ENCODE measurements around the gene GIMAP8.

The GIMAP8 gene

DNA sequence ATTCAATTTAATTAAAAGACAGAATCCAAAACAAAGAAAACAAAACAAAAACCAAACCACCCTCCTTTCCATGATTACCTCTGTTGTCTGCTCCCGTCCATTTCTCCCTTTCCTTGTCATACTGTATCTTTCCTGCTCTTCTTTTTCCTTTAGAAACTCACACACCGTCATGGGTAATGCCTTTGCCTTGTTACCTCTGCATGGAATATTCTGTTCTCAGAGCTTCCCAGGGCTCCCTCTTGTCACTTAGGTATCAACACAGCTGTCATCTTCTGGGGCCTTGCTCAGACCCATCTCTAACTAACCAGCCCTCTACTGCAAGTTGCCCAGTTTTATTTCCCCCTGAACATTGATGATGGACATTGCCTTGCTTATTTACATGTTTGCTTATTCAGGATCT lies 30.2 kb upstream of the GIMAP8 start:
- TF ChIP-seq, protein P1, sequence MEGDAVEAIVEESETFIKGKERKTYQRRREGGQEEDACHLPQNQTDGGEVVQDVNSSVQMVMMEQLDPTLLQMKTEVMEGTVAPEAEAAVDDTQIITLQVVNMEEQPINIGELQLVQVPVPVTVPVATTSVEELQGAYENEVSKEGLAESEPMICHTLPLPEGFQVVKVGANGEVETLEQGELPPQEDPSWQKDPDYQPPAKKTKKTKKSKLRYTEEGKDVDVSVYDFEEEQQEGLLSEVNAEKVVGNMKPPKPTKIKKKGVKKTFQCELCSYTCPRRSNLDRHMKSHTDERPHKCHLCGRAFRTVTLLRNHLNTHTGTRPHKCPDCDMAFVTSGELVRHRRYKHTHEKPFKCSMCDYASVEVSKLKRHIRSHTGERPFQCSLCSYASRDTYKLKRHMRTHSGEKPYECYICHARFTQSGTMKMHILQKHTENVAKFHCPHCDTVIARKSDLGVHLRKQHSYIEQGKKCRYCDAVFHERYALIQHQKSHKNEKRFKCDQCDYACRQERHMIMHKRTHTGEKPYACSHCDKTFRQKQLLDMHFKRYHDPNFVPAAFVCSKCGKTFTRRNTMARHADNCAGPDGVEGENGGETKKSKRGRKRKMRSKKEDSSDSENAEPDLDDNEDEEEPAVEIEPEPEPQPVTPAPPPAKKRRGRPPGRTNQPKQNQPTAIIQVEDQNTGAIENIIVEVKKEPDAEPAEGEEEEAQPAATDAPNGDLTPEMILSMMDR (IDR thresholded peaks at IDR 0.05; ENCODE audit: low read depth, low read length): no peak
- in situ Hi-C loops (cut with HindIII; ENCODE audit: low sequenced_read_pairs): no loop called here
- H3K4me3 ChIP-seq (ENCODE audit: low read depth, low read length): no peak overlapping the region
- no peak for DNase-seq (ENCODE audit: low read depth, low spot score)

DNA sequence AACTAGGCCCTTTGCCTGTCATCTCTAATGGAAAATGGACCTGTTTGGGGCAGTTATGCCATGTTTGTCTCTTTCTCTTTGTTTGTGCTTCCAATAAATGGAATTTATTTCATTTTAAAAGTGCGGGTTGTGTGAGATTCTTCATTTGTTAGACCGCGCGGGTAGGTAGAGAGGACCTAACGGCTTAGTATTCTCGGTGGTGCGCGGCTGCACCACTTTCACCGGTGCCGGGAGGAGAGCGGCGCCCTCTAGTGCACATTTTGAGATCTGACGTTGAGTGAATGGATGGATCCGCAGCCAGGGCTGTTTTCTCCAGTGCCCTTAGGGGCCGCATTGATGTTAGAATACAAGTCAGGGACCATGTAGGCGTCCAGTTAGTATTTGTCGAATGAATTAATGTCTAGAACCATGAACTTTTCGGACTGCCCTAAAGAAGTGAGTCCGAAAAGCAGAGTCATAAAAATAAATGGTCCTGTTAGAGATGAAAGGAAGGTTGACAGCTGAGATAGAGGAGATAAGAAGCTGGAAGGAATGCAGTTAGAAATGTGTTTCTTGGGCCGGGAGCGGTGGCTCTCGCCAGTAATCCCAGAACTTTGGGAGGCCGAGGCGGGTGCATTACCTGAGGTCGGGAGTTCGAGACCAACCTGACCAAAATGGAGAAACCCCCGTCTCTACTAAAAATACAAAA lies 29.3 kb upstream of the GIMAP8 start:
- TF ChIP-seq, protein P1 (IDR thresholded peaks at IDR 0.05; ENCODE audit: low read depth, low read length): peak; percentile 81
- no peak overlapping the region for H3K4me3 ChIP-seq (ENCODE audit: low read depth, low read length)
- in situ Hi-C loops (cut with HindIII; ENCODE audit: low sequenced_read_pairs): no loop called here
- DNase-seq (ENCODE audit: low read depth, low spot score): peak; percentile 78

DNA sequence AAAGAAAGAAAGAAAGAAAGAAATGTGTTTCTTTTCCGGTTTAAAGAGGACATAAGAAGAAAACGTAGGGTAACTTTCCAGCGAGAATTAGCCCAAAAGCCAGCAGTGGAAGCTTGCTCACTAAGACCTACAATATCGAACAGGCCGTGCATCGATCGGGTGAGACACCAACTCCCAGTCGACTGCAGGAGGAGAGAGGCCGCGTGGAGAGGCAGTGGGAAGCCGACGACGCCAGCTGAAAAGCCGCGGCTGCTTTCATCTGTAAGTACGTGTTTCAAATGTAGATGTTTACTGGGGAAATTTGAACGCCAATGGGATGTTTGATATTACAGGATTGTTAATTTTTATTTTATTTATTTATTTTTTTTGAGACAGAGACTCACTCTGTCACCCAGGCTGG lies 28.6 kb upstream of the GIMAP8 start:
- in situ Hi-C loops (cut with HindIII; ENCODE audit: low sequenced_read_pairs): no loop called here
- DNase-seq (ENCODE audit: low read depth, low spot score): no peak
- H3K4me3 ChIP-seq (ENCODE audit: low read depth, low read length): no peak overlapping the region
- TF ChIP-seq, protein P1 (IDR thresholded peaks at IDR 0.05; ENCODE audit: low read depth, low read length): no peak

DNA sequence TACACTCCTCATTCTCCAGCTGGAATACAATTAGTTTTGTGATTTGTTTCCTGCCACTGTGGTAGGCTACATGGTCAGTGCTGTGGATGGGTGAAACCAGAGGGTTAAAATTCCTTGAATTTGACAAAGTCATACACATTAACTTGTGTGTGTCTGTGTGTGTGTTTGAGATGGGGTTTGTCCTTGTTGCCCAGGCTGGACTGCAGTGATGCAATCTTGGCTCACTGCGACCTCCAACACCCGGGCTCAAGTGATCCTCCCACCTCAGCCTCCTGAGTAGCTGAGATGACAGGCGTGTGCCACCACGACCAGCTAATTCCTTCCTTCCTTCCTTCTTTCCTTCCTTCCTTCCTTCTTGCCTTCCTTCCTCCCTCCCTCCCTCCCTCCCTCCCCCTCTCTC lies 24.8 kb upstream of the GIMAP8 start:
- no peak for DNase-seq (ENCODE audit: low read depth, low spot score)
- no peak overlapping the region for H3K4me3 ChIP-seq (ENCODE audit: low read depth, low read length)
- in situ Hi-C loops (cut with HindIII; ENCODE audit: low sequenced_read_pairs): no loop called here
- TF ChIP-seq, protein P1 (IDR thresholded peaks at IDR 0.05; ENCODE audit: low read depth, low read length): no peak

DNA sequence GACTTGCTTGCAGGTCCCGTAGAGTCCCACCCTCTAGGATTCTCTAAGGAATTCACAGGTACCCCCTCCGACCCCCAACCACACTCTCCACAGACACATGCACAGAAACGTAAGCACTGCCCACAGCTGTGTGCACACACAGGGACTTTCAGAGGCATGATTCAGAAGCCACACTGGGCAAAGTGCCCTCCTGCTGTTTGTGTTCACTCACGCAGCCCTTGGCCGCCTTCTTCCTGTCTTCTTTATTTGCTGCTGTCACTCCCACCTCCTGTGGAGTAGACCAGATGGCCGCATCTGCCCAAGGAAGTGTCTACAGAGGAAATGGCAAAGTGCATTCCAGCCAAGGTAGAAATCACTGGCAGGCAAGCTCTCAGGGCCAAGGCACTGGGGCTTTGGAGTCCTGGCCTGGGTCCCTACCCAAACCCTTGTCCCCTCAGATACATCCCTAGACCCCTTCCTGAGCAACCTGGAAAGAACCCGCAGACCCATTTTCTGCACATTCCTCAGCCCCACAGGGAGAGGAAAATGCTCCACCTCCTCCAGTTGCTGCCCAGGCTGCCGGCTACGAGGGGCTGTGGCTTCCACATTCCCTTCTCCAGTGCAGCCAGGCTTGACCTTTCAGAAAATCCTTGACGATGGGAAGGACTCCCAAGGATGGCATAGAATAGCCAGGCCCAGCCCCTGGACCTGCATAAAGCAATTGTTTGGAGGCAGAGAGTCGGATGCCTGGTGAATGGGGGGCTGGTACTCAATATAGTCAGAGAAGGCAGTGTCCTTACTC lies 21.6 kb upstream of the GIMAP8 start:
- TF ChIP-seq, protein P1 (IDR thresholded peaks at IDR 0.05; ENCODE audit: low read depth, low read length): peak; percentile 4
- no peak overlapping the region for H3K4me3 ChIP-seq (ENCODE audit: low read depth, low read length)
- peak; percentile 87 for DNase-seq (ENCODE audit: low read depth, low spot score)
- in situ Hi-C loops (cut with HindIII; ENCODE audit: low sequenced_read_pairs): no loop called here

DNA sequence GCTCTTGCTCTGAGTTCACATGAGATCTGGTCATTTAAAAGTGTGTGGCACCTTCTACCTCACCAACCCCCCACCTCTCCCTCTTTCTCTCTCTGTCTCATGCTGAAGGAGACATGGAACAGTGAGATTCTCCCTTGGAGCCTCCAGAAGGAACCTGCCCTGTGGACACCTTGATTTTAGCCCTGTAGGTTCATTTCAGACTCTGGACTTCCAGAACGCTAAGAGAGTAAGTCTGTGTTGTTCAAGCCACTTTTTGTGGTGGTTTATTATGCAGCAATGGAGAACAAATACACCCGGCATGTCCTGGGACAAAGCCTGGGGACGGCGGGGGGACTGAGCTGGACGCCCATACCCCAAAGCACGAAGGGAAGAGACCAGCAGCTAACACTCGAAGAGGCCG lies 20.7 kb upstream of the GIMAP8 start:
- in situ Hi-C loops (cut with HindIII; ENCODE audit: low sequenced_read_pairs): no loop called here
- no peak overlapping the region for H3K4me3 ChIP-seq (ENCODE audit: low read depth, low read length)
- no peak for DNase-seq (ENCODE audit: low read depth, low spot score)
- TF ChIP-seq, protein P1 (IDR thresholded peaks at IDR 0.05; ENCODE audit: low read depth, low read length): no peak

Measured in astrocyte of the spinal cord (primary cell).